Hindlimb muscle (tissue), 1 donor: ENCODE data around the gene PTPRU. TPM values are rescaled to one million over a fixed set of nuclear protein-coding genes. Genes with fewer than 3 reads are reported as not detected.

ENCODE experiments used
- DNase-seq: peaks from one replicate; pipeline ENCODE4 v3.0.0-alpha.2; 2013
- polyA plus RNA-seq: library from polyadenylated mRNA; unstranded; fragments of 120-200 nt; gene quantifications from one replicate; pipeline ENCODE4 v1.2.1, GENCODE V29; 2013; ENCODE audit not compliant: insufficient read length

Gene PTPRU
- polyA plus RNA-seq, 1 donor: 25.4 TPM

GRCh38 chr1:29318724-29319123 is 82.4 kb downstream of the PTPRU start:
- DNase-seq: no peak

- DNase-seq: no peak
Measured at GRCh38 chr1:29319300-29320110, 83.2 kb downstream of the PTPRU start.

- DNase-seq: no peak
Measured at GRCh38 chr1:29320156-29320940, 84.0 kb downstream of the PTPRU start.

GRCh38 chr1:29321176-29321575 is 84.9 kb downstream of the PTPRU start:
- DNase-seq: no peak

- no peak for DNase-seq
Measured at GRCh38 chr1:29322147-29322694, 85.9 kb downstream of the PTPRU start.

GRCh38 chr1:29322861-29323585 is 86.7 kb downstream of the PTPRU start:
- no peak for DNase-seq

GRCh38 chr1:29323636-29324035 is 87.3 kb downstream of the PTPRU start:
- no peak for DNase-seq

GRCh38 chr1:29324202-29324601 is 87.9 kb downstream of the PTPRU start:
- no peak for DNase-seq

- no peak for DNase-seq
Measured at GRCh38 chr1:29324771-29325351, 88.5 kb downstream of the PTPRU start.

- no peak for DNase-seq
Measured at GRCh38 chr1:29325675-29326074, 89.4 kb downstream of the PTPRU start.

GRCh38 chr1:29326123-29326522 is 89.8 kb downstream of the PTPRU start:
- DNase-seq: no peak

GRCh38 chr1:29327223-29327935 is 91.1 kb downstream of the PTPRU start:
- no peak for DNase-seq

- DNase-seq: no peak
Measured at GRCh38 chr1:29329022-29329775, 92.9 kb downstream of the PTPRU start.

GRCh38 chr1:29330089-29330488 is 93.8 kb downstream of the PTPRU start:
- DNase-seq: no peak

GRCh38 chr1:29330856-29331255 is 94.5 kb downstream of the PTPRU start:
- DNase-seq: no peak

- DNase-seq: no peak
Measured at GRCh38 chr1:29331309-29331708, 95.0 kb downstream of the PTPRU start.

GRCh38 chr1:29331729-29332128 is 95.4 kb downstream of the PTPRU start:
- no peak for DNase-seq

GRCh38 chr1:29332204-29332603 is 95.9 kb downstream of the PTPRU start:
- no peak for DNase-seq

- no peak for DNase-seq
Measured at GRCh38 chr1:29333008-29333407, 96.7 kb downstream of the PTPRU start.

GRCh38 chr1:29335573-29335972 is 99.3 kb downstream of the PTPRU start:
- DNase-seq: no peak
